Measurements from ENCODE around the gene AGRN.

Gene AGRN

DNA sequence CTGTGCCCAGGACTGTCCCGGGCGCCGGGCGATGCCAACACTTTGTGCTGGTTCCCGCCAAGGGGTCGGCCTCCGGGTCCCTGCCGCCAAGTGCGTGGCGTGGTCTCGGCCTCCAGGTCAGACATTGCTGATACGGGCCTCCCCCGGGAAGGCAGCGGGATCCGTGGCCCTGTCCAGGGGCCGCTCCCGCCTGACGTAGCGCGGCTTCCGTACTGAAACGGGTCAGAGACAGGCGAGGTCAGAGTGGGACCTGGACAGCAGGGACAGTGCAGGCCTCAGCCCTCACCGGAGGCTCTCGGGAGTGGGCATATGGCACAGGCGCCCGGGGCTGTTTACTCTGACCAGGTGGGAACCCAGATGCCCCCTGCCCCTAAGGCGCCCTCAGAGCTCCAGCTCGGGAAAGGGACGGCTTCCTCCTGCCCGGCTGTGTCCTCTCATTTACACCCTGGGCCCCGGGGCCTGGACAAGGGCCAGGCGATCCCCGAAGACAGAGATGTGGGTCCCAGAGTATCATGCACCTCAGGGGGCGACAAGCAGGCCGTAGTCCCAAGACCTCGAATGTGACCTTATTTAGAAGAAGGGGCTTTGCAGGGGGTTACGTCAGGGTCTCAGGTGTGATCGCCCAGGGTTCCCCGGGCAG lies 63.0 kb downstream of the AGRN start:
- H3K36me3 ChIP-seq (ENCODE audit: insufficient read depth, low read length): no peaks in the 10 kb centered on the region
- 94% methylated on average over 40 of the region's 40 CpGs for WGBS
- H3K27me3 ChIP-seq (ENCODE audit: insufficient read depth, low read length): peaks cover 9% of the 10 kb centered on the region
- H3K9me3 ChIP-seq (ENCODE audit: insufficient read depth, low read depth, low read length): no peaks in the 10 kb centered on the region
- H3K27ac ChIP-seq (ENCODE audit: low read depth, low read length): no peak overlapping the region
- no peak overlapping the region for H3K9ac ChIP-seq (ENCODE audit: low read depth, low read length)
- 0 out of 2 replicates have a peak, but pooled peaks cover 5% of the 10 kb centered on the region for H3K4me1 ChIP-seq (ENCODE audit: insufficient read depth, low read length)
- H3K4me3 ChIP-seq (ENCODE audit: low read length): no peak overlapping the region

DNA sequence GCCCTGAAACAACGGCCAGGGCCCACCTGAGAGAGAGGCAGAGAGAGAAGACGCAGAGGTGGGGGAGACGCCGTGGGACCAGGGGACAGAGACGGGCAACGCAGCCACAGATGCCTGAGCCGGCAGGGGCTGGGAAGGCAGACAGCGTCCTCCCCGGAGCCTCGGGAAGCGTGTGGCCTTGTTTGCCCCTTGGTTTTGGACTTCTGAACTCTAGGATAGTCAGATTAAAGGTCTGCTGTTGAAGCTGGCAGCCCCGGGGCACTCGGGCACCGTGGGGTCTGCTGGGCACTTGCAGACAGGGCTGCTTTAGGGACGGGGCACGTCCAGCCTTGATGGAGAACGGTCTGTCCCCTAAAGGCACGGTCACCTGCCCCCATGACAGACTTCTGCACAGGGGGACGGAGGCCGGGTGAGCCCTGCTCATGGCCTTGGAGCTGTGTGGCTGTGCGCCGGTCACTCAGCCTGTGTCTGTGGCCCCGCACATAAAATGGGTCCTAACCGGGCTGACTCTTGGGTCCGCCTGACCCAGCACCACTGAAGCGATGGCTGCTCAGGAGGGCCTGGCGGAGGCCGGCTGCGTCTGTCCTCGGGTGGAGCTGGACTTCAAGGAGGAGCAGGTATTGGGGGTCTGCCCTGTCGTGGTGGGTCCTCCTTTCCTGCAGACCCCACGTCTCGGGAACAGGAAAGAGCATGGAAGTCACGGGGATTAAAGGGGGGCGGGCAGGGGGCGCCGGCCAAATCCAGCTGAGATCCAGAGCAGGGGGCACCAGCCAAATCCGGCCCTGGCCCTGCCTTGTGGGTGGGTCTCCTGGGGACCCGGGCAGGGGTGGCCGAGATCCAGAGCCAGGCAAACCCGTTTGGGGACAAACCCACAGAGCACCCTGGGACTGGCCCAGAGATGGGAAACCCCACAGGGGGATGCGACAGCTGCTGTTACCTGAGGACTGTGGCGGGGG lies 63.8 kb downstream of the AGRN start:
- Histone ChIP-seq H3K4me3 (ENCODE audit: low read length) (no peak overlapping the region), H3K4me1 (ENCODE audit: insufficient read depth, low read length) (0 out of 2 replicates have a peak, but pooled peaks cover 5% of the 10 kb centered on the region), H3K27me3 (ENCODE audit: insufficient read depth, low read length) (peaks cover 8% of the 10 kb centered on the region), H3K36me3 (ENCODE audit: insufficient read depth, low read length) (no peaks in the 10 kb centered on the region), H3K9ac (ENCODE audit: low read depth, low read length) (no peak overlapping the region), H3K9me3 (ENCODE audit: insufficient read depth, low read depth, low read length) (no peaks in the 10 kb centered on the region), H3K27ac (ENCODE audit: low read depth, low read length) (no peak overlapping the region)
- 94% methylated on average over 43 of the region's 43 CpGs for WGBS

DNA sequence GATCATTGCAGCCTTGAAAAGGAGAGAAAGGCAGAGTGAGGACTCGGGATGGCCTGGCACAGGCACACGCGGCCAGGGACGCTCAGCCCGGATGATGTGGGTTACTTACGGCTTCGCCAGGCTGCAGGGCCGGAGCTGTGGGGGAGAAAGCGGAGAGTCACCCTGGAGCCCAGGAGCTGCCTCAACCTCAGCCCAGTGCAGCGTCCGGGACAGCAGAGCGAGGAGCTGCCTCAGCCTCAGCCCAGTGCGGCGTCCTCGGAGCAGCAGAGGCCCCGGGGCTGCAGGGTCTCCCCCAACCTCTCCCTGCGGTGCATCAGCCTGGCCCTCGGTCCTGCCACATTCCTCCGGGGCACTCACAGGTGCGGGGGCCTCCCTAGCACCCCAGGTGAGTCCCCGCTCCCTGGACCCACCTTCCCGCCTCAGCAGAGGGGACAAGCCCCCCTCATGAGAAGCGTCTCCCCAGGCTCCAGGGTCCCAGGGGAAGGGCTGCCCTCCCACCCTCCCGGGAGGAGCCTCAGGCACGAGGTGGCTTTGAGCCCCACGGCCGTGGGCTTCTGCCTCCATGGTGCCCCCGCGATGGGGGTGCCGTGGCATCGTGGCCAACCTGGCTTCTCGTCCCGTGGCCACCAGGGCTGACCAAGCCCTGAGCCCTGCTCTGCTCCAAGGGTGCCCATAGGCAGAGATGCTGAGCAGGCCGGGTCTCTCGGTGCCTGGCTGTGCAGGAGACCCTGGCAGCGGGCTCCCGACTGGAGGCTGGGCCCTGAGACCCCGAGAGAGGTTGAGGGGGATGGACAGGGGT lies 64.7 kb downstream of the AGRN start:
- no peak overlapping the region for H3K27ac ChIP-seq (ENCODE audit: low read depth, low read length)
- 96% methylated on average over 38 of the region's 38 CpGs for WGBS

DNA sequence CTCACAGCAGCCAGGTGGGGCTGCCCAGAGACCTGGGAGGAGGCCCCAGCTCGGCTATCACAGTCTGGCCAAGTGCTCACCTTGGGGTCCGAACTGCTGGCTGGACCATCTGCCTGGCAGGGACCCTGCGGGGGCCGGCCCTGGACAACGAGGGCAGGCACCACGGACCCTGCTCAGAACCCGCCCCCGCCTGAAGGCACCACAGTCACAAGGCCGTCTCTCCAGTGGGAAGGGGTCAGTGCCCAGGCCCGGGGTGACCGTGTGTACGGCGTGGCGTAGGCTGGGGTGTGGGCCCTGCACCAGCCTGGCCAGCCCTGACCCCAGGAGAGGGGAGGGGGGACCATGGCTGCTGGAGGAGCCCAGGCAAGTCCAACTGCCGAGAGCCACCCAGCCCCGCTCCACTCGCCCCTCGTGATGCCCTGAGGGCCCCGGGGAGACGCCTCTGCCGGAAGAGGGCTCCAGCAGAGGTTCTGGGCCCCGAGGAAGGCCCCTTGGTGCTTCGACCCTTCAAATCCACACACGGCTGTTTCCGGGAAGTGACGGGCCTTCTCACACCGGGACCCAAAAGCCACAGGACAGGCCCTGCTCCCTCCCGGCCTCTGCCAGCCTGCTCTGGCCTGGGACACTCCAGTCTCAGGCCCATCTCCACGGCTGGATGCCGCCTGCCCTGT lies 65.4 kb downstream of the AGRN start:
- WGBS: 94% methylated on average over 30 of the region's 30 CpGs
- Histone ChIP-seq H3K9me3 (ENCODE audit: insufficient read depth, low read depth, low read length) (no peaks in the 10 kb centered on the region), H3K4me3 (ENCODE audit: low read length) (no peak overlapping the region), H3K27me3 (ENCODE audit: insufficient read depth, low read length) (no peaks in the 10 kb centered on the region), H3K4me1 (ENCODE audit: insufficient read depth, low read length) (no peaks in the 10 kb centered on the region), H3K36me3 (ENCODE audit: insufficient read depth, low read length) (no peaks in the 10 kb centered on the region), H3K9ac (ENCODE audit: low read depth, low read length) (no peak overlapping the region), H3K27ac (ENCODE audit: low read depth, low read length) (no peak overlapping the region)

More for the DNA sequence above, 64.7 kb downstream of the AGRN start:
- Histone ChIP-seq H3K9ac (ENCODE audit: low read depth, low read length) (no peak overlapping the region), H3K4me1 (ENCODE audit: insufficient read depth, low read length) (0 out of 2 replicates have a peak, but pooled peaks cover 2% of the 10 kb centered on the region), H3K4me3 (ENCODE audit: low read length) (no peak overlapping the region), H3K36me3 (ENCODE audit: insufficient read depth, low read length) (no peaks in the 10 kb centered on the region), H3K27me3 (ENCODE audit: insufficient read depth, low read length) (peaks cover 3% of the 10 kb centered on the region; the same call in 1 of the 2 replicates), H3K9me3 (ENCODE audit: insufficient read depth, low read depth, low read length) (no peaks in the 10 kb centered on the region)

DNA sequence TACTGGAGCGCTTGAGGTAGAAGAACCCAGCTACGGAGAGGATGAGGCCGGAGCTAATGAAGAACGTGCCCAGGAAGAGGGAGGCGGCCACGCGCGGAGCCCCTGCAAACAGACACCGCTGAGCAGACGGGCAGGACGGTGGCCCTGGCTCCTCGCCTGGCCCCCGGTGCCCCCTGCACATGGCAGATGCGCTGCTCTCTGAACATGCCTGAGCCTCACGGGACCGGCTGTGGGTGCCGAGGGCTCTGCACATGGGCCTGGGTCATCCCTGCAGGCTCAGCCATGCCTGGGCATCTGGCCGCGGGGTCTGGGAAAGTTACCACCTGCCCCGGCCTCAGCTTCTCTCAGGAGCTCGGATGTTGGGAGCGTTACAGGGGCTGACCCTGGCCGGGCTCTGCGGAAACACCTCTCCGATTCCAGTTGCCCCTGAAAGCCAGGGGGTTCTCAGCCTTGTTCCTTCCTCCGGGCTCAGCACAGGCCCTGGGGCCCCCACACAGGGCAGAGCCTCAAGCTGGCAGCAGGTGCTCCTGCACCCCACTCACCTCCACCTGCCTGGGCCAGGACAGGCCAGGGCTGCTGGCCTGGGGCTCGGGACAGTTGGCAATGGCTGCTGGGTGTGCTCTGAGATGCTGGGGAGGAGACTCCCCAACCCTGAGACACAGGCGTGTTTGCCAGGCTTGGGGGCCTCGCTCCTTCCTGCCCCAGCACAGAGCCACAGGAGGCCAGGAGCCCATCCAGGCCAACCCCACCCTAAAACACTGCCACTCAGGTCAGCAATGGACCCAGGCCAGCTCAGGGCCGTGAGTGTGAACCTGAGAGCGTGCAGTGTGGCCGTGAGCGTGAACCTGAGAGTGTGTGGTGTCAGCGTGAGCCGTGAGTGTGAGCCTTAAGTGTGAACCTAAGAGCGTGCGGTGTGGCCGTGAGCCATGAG lies 66.3 kb downstream of the AGRN start:
- no peak overlapping the region for H3K9ac ChIP-seq (ENCODE audit: low read depth, low read length)
- no peak overlapping the region for H3K4me3 ChIP-seq (ENCODE audit: low read length)
- H3K27ac ChIP-seq (ENCODE audit: low read depth, low read length): no peak overlapping the region
- no peaks in the 10 kb centered on the region for H3K9me3 ChIP-seq (ENCODE audit: insufficient read depth, low read depth, low read length)
- H3K36me3 ChIP-seq (ENCODE audit: insufficient read depth, low read length): no peaks in the 10 kb centered on the region
- H3K27me3 ChIP-seq (ENCODE audit: insufficient read depth, low read length): no peaks in the 10 kb centered on the region
- WGBS: 95% methylated on average over 38 of the region's 38 CpGs
- no peaks in the 10 kb centered on the region for H3K4me1 ChIP-seq (ENCODE audit: insufficient read depth, low read length)

DNA sequence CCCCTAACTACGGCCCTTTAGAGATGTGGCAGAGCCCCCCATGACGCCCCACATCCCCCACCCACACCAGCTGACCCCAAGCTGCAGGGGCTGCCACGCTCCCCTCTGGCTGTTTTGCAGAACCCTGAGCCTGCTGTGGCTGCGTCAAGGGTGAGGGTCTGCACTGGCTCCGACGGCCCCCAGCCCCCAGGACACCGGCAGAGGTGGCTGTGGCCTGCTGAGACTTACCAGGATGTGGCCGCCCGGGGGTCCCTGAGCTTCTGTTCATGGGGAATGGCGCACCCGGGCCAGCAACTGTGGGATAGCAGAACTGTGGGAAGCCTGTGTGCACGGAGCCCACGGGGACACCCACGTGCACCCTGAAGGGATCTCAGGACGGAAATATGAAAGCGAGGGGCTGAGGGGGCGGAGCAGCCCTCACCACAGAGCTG lies 67.0 kb downstream of the AGRN start:
- no peaks in the 10 kb centered on the region for H3K27me3 ChIP-seq (ENCODE audit: insufficient read depth, low read length)
- no peak overlapping the region for H3K4me3 ChIP-seq (ENCODE audit: low read length)
- no peak overlapping the region for H3K27ac ChIP-seq (ENCODE audit: low read depth, low read length)
- no peaks in the 10 kb centered on the region for H3K36me3 ChIP-seq (ENCODE audit: insufficient read depth, low read length)
- no peaks in the 10 kb centered on the region for H3K4me1 ChIP-seq (ENCODE audit: insufficient read depth, low read length)
- WGBS: 93% methylated on average over 17 of the region's 17 CpGs
- H3K9me3 ChIP-seq (ENCODE audit: insufficient read depth, low read depth, low read length): no peaks in the 10 kb centered on the region
- H3K9ac ChIP-seq (ENCODE audit: low read depth, low read length): no peak overlapping the region

DNA sequence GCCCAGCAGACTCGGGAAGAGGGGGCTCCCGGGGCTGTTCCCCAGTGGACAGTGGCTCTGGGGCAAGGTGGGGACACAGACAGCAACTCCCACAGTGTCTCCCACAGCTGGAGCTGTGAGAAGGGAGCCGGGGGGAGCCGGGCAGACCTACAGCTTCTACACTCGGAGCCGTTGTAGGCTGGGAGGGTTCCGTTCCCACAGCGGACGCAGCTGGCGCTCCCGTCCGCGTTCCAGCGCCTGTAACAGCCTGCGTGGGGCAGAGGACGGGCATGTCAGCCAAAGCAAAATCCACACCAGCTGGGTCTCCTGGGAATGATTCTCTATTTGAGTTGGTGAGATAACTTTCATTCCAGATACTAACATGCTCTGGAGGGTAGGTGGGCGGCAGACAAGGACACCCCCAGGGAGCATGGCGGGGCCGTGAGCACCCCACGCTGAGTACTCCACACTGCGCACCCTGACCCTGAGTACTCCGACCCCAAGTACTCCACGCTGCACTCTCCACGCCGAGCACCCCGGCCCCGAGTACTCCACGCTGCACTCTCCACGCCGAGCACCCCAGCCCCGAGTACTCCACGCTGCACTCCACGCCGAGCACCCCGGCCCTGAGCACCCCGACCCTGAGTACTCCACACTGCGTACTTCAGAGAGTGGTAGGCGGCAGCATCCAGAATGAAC lies 67.6 kb downstream of the AGRN start:
- Histone ChIP-seq H3K9ac (ENCODE audit: low read depth, low read length) (no peak overlapping the region), H3K4me1 (ENCODE audit: insufficient read depth, low read length) (no peaks in the 10 kb centered on the region)
- 93% methylated on average over 38 of the region's 38 CpGs for WGBS

DNA sequence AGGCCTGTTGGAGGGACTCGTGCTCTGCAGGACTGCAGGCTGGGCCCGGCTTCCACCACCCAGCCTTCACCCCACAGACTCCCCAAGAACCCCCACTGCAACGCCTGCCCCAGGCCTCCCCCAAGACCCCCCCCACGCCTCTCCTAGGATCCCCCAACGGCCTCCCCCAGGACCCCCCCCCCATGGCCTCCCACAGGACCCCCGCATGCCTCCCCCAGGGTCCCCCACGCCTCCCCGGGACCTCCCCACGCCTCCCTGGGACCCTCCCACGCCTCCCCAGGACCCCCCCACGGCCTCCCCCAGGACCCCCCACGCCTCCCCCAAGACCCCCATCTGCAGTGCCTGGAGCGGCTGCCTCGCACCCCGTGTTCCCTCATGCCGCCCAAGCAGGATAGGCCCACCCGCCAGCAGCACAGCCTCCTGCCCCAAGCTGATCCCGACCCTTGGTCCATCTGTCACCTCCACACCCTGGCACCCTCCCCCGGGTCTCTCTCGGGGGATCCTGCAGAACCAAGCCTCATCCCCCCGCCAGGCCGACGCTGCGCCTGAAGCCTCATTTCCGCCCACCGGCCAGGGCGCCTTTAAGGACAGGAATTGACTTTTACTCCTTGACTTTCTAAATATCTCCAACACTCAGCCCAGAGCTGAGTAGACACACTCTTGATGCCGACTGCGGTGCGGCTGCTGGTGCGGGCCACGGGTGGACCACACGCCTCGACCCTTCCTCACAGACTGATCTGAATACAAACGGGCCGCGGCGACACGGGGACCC lies 68.3 kb downstream of the AGRN start:
- H3K4me3 ChIP-seq (ENCODE audit: low read length): no peak overlapping the region
- WGBS: 95% methylated on average over 30 of the region's 39 CpGs
- H3K36me3 ChIP-seq (ENCODE audit: insufficient read depth, low read length): no peaks in the 10 kb centered on the region
- no peaks in the 10 kb centered on the region for H3K9me3 ChIP-seq (ENCODE audit: insufficient read depth, low read depth, low read length)
- H3K27me3 ChIP-seq (ENCODE audit: insufficient read depth, low read length): no peaks in the 10 kb centered on the region
- no peaks in the 10 kb centered on the region for H3K4me1 ChIP-seq (ENCODE audit: insufficient read depth, low read length)
- H3K9ac ChIP-seq (ENCODE audit: low read depth, low read length): no peak overlapping the region
- no peak overlapping the region for H3K27ac ChIP-seq (ENCODE audit: low read depth, low read length)

More for the DNA sequence above, 67.6 kb downstream of the AGRN start:
- Histone ChIP-seq H3K9me3 (ENCODE audit: insufficient read depth, low read depth, low read length) (no peaks in the 10 kb centered on the region), H3K36me3 (ENCODE audit: insufficient read depth, low read length) (no peaks in the 10 kb centered on the region), H3K27me3 (ENCODE audit: insufficient read depth, low read length) (no peaks in the 10 kb centered on the region), H3K27ac (ENCODE audit: low read depth, low read length) (no peak overlapping the region), H3K4me3 (ENCODE audit: low read length) (no peak overlapping the region)
